ENCODE results near the gene CCR7. TPM values are rescaled to one million over a fixed set of nuclear protein-coding genes. Genes with fewer than 3 reads are reported as not detected.

CCR7 gene
- total and polyA plus RNA-seq, 2 experiments from 2014 or later, result 0.68 TPM; not detected in 1

DNA sequence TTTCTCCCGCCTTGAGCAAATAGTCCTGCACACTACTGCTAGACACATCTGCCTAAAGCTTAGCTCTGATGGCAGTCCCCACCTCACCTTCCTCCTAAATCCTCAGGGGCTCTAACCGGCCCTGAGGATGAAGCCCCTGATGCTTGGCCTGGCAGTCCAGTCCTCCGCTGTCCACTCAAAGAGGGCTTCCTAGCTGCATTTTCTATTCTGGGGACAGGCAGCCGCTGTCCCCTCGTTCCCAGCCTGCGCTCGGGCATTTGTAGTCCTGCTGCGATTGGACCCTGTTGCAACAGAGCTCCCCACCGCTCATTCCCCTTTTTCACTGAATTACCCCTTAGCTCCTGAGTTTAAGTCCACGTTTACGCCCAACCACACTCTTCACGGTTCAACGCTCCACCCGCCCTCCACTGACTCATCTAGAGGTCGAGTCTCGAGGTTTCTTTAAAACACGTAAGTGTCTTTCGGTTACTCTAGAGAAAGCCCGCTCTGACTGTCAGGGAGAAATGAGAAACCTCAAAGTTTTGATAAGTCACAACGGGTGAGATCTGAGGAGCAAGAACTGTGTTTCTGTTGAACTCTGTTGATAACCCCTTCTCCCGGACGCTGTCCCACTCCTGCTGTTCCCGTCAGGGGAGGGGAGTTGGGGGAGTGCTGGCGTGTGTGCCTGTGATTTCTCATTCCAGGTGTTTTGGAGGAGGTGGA lies 4.5 kb downstream of the CCR7 start:
- Histone ChIP-seq H3K4me2 (ENCODE audit: unreplicated experiment) (peak overlapping the region; percentile 73), H3K4me1 (ENCODE audit: insufficient read depth) (peaks cover 21% of the 10 kb centered on the region), H2AFZ (peak overlapping the region; percentile 88), H3K79me2 (ENCODE audit: insufficient read depth) (0 out of 2 replicates have a peak, but pooled peaks cover 3% of the 10 kb centered on the region), H3K27ac (no peak overlapping the region; the same call in 1 of the 2 replicates), H3K36me3 (ENCODE audit: low read depth) (no peaks in the 10 kb centered on the region), H3F3A (ENCODE audit: insufficient read depth) (0 out of 2 replicates have a peak, but pooled peaks cover 4% of the 10 kb centered on the region), H3K4me3 (peak overlapping the region; percentile 50), H3K9me3 (ENCODE audit: low read depth) (no peaks in the 10 kb centered on the region), H3K9me2 (ENCODE audit: insufficient read depth) (no peaks in the 10 kb centered on the region), H3K9ac (peak overlapping the region; percentile 66), H4K20me1 (ENCODE audit: insufficient read depth) (no peaks in the 10 kb centered on the region), H3K27me3 (replicated peaks; ENCODE audit: insufficient read depth) (no peaks in the 10 kb centered on the region)
- in situ Hi-C loops (cut with MboI), result no loop called here
- DNase-seq, result peak; percentile 36
- TF ChIP-seq EZH2 (IDR thresholded peaks at IDR 0.05; ENCODE audit: insufficient read depth, poor library complexity, severe bottlenecking) (no peak), EZH2phosphoT487 (IDR thresholded peaks at IDR 0.05; ENCODE audit: insufficient read depth, low read depth) (no peak)
- 54 to 60% methylated on average over 24 of the region's 24 CpGs for WGBS, 2 experiments (ENCODE audit: low coverage in 1 of 2, low lambda C conversion rate in 2 of 2, missing lambda C conversion rate in 2 of 2)

DNA sequence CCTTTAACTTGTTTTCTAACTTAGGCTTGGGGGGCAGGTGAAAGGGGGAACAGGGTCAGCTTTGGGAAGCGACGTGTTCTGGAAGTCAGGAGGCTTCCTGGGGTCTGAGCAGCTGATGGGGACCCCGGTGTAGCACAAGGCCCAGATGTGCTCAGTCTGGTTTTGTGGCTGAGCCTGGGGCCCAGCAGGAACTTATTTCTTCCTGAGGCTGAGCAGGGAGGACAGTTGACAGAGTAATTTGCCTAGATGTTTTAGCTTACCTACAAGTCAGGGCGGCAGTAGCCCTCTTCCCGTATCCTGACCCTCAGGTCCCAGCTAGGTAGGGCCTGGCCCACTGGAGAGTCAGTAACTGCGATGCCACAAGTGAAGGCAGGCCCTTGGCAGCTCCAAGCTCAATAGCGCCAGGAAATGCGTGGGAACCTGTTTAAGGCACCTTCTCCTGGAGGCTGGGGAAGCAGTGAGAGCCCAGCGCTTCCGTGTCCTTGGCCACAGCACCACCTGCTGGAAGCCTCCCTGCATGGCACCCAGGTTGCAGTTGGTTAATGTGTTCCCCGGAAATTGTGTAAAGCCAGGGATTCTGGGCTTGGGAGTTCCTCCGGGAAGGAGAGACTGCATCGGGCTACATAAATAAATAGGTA lies 5.2 kb downstream of the CCR7 start:
- Histone ChIP-seq H3K4me3 (peak overlapping the region; percentile 50), H3K9ac (peak overlapping the region; percentile 66), H4K20me1 (ENCODE audit: insufficient read depth) (no peaks in the 10 kb centered on the region), H3F3A (ENCODE audit: insufficient read depth) (0 out of 2 replicates have a peak, but pooled peaks cover 4% of the 10 kb centered on the region), H3K27ac (peak overlapping the region; percentile 68), H3K4me1 (ENCODE audit: insufficient read depth) (peaks cover 21% of the 10 kb centered on the region), H3K36me3 (ENCODE audit: low read depth) (no peaks in the 10 kb centered on the region), H3K4me2 (ENCODE audit: unreplicated experiment) (peak overlapping the region; percentile 73), H3K27me3 (replicated peaks; ENCODE audit: insufficient read depth) (no peaks in the 10 kb centered on the region), H3K79me2 (ENCODE audit: insufficient read depth) (0 out of 2 replicates have a peak, but pooled peaks cover 9% of the 10 kb centered on the region), H3K9me2 (ENCODE audit: insufficient read depth) (no peaks in the 10 kb centered on the region), H3K9me3 (ENCODE audit: low read depth) (no peaks in the 10 kb centered on the region), H2AFZ (peak overlapping the region; percentile 88)
- in situ Hi-C loops (cut with MboI), result no loop called here
- DNase-seq, result peak; percentile 96
- TF ChIP-seq EZH2phosphoT487 (IDR thresholded peaks at IDR 0.05; ENCODE audit: insufficient read depth, low read depth) (no peak), EZH2 (IDR thresholded peaks at IDR 0.05; ENCODE audit: insufficient read depth, poor library complexity, severe bottlenecking) (no peak)
- WGBS, 2 experiments (ENCODE audit: low coverage in 1 of 2, low lambda C conversion rate in 2 of 2, missing lambda C conversion rate in 2 of 2), result 36% methylated on average over 13 of the region's 13 CpGs

DNA sequence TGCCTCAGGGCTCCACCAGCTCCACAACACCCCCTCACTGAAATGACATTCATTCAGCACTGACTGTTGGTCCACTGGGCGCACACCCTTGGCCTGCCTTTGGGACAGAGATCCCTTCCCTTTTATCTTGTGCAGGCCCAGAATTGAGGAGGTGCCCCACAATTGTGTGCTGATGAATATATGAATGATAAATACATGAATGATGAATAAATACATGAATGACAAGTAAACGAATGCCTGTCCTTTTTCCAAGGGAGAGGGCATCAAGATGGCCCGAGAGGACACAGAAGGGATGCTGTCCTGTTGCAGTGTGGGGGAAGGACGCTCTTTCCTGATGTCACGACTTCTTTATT lies 5.7 kb downstream of the CCR7 start:
- in situ Hi-C loops (cut with MboI), result no loop called here
- peak overlapping the region; percentile 66 for H3K9ac ChIP-seq
- H3K27ac ChIP-seq, result peak overlapping the region; percentile 68

DNA sequence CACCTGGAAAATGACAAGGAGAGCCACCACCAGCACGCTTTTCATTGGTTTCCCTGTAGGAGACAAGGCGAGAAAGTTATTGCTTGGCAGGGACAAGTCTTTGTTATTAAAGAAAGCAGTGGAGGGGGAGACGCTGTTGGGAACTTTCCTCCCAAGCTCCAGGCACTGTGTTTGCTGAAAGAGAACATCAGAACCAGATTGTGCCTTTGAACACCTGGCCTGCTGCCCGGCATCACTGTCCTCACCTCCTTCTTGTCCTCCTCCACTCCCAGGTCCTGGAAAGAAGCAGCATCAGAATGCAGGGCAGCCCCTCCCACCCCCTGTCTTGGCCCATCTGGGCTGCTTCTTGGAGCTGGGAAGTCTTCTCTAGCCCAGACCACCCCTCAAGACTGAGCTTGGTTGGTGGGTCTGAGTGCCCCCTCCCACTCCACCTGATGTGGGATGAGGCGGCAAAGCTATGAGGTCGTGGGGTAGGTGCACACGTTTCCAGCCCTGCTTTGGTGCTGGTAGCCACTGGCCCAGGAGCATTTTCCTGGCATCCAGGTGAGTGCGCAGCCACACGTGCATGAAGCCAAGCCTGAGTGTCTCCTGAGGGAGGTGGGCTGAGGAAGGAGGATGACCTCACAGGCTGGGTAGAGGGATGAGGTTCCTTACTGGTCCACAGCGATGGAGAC lies 6.2 kb downstream of the CCR7 start:
- peak; percentile 23 for DNase-seq
- 59 to 64% methylated on average over 10 of the region's 10 CpGs for WGBS, 2 experiments (ENCODE audit: low coverage in 1 of 2, low lambda C conversion rate in 2 of 2, missing lambda C conversion rate in 2 of 2)
- Histone ChIP-seq H3K4me1 (ENCODE audit: insufficient read depth) (peaks cover 28% of the 10 kb centered on the region), H3F3A (ENCODE audit: insufficient read depth) (peaks cover 9% of the 10 kb centered on the region), H3K9me3 (ENCODE audit: low read depth) (no peaks in the 10 kb centered on the region), H3K79me2 (ENCODE audit: insufficient read depth) (peaks cover 17% of the 10 kb centered on the region; the same call in 1 of the 2 replicates), H3K9me2 (ENCODE audit: insufficient read depth) (no peaks in the 10 kb centered on the region), H3K4me2 (ENCODE audit: unreplicated experiment) (no peak overlapping the region), H2AFZ (no peak overlapping the region), H3K36me3 (ENCODE audit: low read depth) (no peaks in the 10 kb centered on the region), H3K9ac (peak overlapping the region; percentile 66), H3K27ac (peak overlapping the region; percentile 68; the same call in 1 of the 2 replicates), H3K4me3 (no peak overlapping the region), H4K20me1 (ENCODE audit: insufficient read depth) (no peaks in the 10 kb centered on the region), H3K27me3 (replicated peaks; ENCODE audit: insufficient read depth) (no peaks in the 10 kb centered on the region)
- in situ Hi-C loops (cut with MboI), result no loop called here
- no peak for TF ChIP-seq EZH2phosphoT487 (IDR thresholded peaks at IDR 0.05; ENCODE audit: insufficient read depth, low read depth)
- no peak for TF ChIP-seq EZH2 (IDR thresholded peaks at IDR 0.05; ENCODE audit: insufficient read depth, poor library complexity, severe bottlenecking)

More for the DNA sequence above, 5.7 kb downstream of the CCR7 start:
- Histone ChIP-seq H3K9me2 (ENCODE audit: insufficient read depth) (no peaks in the 10 kb centered on the region), H3F3A (ENCODE audit: insufficient read depth) (0 out of 2 replicates have a peak, but pooled peaks cover 4% of the 10 kb centered on the region), H3K27me3 (replicated peaks; ENCODE audit: insufficient read depth) (no peaks in the 10 kb centered on the region), H4K20me1 (ENCODE audit: insufficient read depth) (no peaks in the 10 kb centered on the region), H3K79me2 (ENCODE audit: insufficient read depth) (peaks cover 13% of the 10 kb centered on the region; the same call in 1 of the 2 replicates), H3K4me1 (ENCODE audit: insufficient read depth) (peaks cover 22% of the 10 kb centered on the region), H3K4me3 (no peak overlapping the region), H3K4me2 (ENCODE audit: unreplicated experiment) (no peak overlapping the region), H3K36me3 (ENCODE audit: low read depth) (no peaks in the 10 kb centered on the region), H2AFZ (no peak overlapping the region), H3K9me3 (ENCODE audit: low read depth) (no peaks in the 10 kb centered on the region)
- 68 to 72% methylated on average over 5 of the region's 5 CpGs for WGBS, 2 experiments (ENCODE audit: low coverage in 1 of 2, low lambda C conversion rate in 2 of 2, missing lambda C conversion rate in 2 of 2)
- DNase-seq, result peak; percentile 23
- no peak for TF ChIP-seq EZH2 (IDR thresholded peaks at IDR 0.05; ENCODE audit: insufficient read depth, poor library complexity, severe bottlenecking)

Measured in GM23248 (cell line).